ENCODE results near the gene DUXB.

DUXB gene

GRCh38 chr16:75697571-75697970 is 3.7 kb downstream of the DUXB start:
- no peak for TF ChIP-seq CTCF (IDR thresholded peaks at IDR 0.05)

- TF ChIP-seq CTCF (IDR thresholded peaks at IDR 0.05): peak; percentile 43
Observed at GRCh38 chr16:75695708-75696107, 5.6 kb downstream of the DUXB start.

GRCh38 chr16:75687361-75687760 is 13.9 kb downstream of the DUXB start:
- TF ChIP-seq CTCF (IDR thresholded peaks at IDR 0.05): no peak

GRCh38 chr16:75682308-75682707 is 19.0 kb downstream of the DUXB start:
- TF ChIP-seq CTCF (IDR thresholded peaks at IDR 0.05): no peak

- no peak for TF ChIP-seq CTCF (IDR thresholded peaks at IDR 0.05)
Observed at GRCh38 chr16:75679366-75679765, 21.9 kb downstream of the DUXB start.

GRCh38 chr16:75676909-75677308 is 24.4 kb downstream of the DUXB start, which contains the start of gene CPHXL2:
CPHXL2 (minus strand) TSS chr16:75677009; CDS start chr16:75676999, 10 bp downstream.
- TF ChIP-seq CTCF (IDR thresholded peaks at IDR 0.05): no peak

GRCh38 chr16:75667503-75667902 is 33.8 kb downstream of the DUXB start:
- no peak for TF ChIP-seq CTCF (IDR thresholded peaks at IDR 0.05)

- no peak for TF ChIP-seq CTCF (IDR thresholded peaks at IDR 0.05)
Observed at GRCh38 chr16:75660726-75661302, 40.4 kb downstream of the DUXB start.
